Measurements from ENCODE around the gene HGF. TPM values are rescaled to one million over a fixed set of nuclear protein-coding genes. Genes with fewer than 3 reads are reported as not detected.

The HGF gene
- total RNA-seq, 4 donors from 2014 or later = 4.8 to 16.6 (median 9.7) TPM

DNA sequence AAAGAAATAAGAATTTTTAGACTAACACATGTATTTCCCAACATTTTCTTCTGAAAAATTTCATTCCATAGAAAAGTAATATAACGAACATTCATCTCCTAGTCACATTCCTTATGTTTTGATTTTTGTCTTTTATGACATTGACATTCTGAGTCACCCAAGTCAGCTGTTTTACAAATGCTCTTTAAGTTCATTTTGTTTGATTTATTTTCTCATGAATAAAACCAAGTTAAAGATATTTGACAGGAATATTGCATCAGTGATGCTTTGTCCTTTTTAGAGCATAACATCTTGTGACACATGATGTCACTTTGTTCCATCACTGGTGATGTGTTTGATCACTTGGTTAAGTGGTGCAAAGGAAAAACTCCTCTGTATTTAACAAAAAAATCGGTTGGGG, 48.4 kb downstream of the HGF start:
- no peak for ATAC-seq (ENCODE audit: low FRiP score)
- TF ChIP-seq, protein P1, sequence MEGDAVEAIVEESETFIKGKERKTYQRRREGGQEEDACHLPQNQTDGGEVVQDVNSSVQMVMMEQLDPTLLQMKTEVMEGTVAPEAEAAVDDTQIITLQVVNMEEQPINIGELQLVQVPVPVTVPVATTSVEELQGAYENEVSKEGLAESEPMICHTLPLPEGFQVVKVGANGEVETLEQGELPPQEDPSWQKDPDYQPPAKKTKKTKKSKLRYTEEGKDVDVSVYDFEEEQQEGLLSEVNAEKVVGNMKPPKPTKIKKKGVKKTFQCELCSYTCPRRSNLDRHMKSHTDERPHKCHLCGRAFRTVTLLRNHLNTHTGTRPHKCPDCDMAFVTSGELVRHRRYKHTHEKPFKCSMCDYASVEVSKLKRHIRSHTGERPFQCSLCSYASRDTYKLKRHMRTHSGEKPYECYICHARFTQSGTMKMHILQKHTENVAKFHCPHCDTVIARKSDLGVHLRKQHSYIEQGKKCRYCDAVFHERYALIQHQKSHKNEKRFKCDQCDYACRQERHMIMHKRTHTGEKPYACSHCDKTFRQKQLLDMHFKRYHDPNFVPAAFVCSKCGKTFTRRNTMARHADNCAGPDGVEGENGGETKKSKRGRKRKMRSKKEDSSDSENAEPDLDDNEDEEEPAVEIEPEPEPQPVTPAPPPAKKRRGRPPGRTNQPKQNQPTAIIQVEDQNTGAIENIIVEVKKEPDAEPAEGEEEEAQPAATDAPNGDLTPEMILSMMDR (IDR thresholded peaks at IDR 0.05) = no peak
- no peak for DNase-seq (ENCODE audit: low spot score)

DNA sequence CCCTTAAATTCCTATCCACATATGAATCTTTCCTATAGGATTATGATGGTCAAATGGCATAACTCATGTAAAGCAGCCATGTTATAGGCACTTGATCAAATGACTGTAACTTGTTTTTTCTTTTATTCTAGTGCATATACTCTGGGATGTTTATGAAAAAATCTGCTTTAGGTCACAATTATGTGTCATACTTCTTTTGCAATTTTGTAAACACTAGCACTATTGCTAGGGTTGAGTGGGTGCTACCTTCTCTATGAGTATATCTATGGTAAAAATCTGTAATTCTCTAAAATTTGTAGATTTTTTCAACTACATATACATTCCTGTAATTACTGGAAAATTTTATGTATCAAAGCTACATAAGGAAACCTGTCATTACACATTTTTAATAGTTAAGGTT, 50.0 kb downstream of the HGF start:
- TF ChIP-seq, protein P1 (IDR thresholded peaks at IDR 0.05) = no peak
- DNase-seq (ENCODE audit: low spot score) = no peak
- no peak for ATAC-seq (ENCODE audit: low FRiP score)

DNA sequence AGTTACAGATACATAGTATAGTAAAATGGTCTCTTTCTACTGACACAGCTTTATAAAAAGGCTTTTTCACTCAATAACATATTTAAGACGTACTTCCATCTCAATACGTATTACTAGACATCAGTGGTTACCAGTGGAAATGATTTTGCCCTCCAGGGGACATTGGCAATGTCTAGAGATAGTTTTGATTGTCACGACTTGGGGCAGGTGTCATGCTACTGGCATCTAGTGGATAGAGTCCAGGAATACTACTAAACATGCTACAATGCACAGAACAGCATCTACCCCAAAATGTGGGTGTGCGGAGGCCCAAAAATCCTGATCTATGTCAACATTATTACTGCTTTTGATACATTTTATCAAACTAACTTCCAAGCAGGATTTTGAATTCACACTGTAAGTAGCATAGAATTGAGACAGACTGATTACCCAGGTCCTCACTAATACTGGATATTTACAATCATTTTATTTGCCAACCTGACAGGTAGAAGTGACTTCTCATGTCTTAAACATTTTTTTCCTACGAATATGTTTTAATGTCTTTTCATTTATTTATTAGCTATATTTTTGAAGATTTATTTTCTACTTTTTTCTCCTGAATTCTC, 53.8 kb downstream of the HGF start:
- DNase-seq (ENCODE audit: low spot score) = no peak
- TF ChIP-seq, protein P1 (IDR thresholded peaks at IDR 0.05) = no peak
- no peak for ATAC-seq (ENCODE audit: low FRiP score)

DNA sequence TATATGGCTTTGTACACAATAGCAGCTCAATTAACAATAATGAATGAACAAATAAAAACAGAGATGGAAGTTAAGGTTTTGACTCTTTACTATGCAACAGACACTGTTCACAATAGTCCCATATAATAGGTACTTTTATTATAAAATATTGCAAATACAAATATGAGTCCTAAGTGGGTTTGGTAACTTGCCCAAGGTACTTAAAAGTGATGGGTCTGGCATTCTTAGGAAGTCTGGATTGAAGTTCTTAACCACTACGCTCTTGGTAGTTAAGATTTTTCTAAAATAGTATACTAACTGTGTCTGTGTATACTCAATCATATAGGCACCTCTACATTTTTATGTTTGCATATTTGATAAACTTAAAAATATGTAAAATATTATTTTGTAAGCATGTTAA, 55.5 kb downstream of the HGF start:
- TF ChIP-seq, protein P1 (IDR thresholded peaks at IDR 0.05) = no peak
- DNase-seq (ENCODE audit: low spot score) (no peak), ATAC-seq (ENCODE audit: low FRiP score) (no peak)

DNA sequence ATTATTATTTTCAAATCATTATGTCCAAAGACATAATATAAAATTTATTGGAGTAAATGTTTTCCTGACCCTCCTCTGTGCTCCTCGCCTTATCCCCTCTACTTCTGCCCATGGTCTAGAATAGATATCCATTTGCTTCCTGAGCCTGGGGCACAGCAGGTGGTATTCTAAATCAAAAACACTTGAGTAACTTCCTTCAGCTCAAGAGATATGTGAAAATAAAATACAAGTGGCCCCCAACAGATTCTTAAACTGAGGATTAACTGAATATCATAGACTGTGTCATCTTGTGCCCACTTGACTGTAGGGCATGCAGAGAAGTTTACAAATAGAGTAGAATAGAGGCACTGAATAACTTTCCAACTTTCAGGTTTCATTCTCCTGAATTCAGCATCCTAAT, 59.1 kb downstream of the HGF start:
- TF ChIP-seq, protein P1 (IDR thresholded peaks at IDR 0.05) = no peak
- ATAC-seq (ENCODE audit: low FRiP score) = no peak

DNA sequence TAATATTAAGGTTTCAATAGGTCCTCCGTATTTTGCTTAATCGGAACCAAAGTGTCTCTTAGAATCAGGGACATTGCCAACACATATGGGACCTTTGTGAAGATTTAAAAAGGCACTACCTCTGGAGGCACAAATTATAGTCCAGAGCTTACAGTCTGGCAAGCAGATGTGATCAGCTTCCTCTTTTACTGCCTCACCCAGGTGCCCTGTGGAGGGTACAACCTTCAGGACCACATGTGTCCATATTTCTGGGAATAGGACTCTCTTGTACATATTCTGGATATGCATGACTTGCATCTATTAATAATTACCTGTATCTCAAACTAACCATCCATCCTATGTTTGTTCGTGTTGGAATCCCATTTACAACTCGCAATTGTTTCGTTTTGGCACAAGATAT, 60.0 kb downstream of the HGF start:
- TF ChIP-seq, protein P1 (IDR thresholded peaks at IDR 0.05) = no peak
- no peak for ATAC-seq (ENCODE audit: low FRiP score)

More for the DNA sequence above, 59.1 kb downstream of the HGF start:
- no peak for DNase-seq (ENCODE audit: low spot score)

DNA sequence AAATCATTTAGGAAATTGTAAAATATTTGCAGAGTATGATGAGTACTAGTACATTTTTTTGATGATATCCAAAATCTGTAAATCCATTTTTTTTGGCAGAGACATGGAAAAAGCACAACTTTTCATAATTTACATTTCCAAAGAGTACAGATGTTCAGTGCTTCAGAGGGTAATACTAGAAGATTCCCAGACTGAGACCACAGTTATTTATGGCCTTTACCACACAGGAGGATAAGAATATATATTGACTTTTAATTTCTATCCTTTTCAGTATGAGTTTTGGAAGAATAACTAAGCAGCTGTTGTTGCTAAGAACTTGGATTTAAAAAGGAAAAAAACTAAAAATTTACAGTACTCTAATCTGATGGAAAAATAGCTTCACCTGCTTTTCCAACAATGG, 61.9 kb downstream of the HGF start:
- ATAC-seq (ENCODE audit: low FRiP score) (no peak), DNase-seq (ENCODE audit: low spot score) (no peak)
- TF ChIP-seq, protein P1 (IDR thresholded peaks at IDR 0.05) = no peak

More for the DNA sequence above, 60.0 kb downstream of the HGF start:
- DNase-seq (ENCODE audit: low spot score) = no peak
